K562 (cell line): Measurements from ENCODE around the gene GDAP2. TPM values are rescaled to one million over a fixed set of nuclear protein-coding genes. Genes with fewer than 3 reads are reported as not detected.

ENCODE experiments used
- CREB3L1 ChIP-seq: fragments of 450-650 bp; IDR thresholded peaks from 2 replicates; pipeline ENCODE4 v1.6.1; 2014; ENCODE audit warnings: low read depth, mild to moderate bottlenecking, moderate library complexity, borderline replicate concordance
- DIDO1 ChIP-seq: fragments of 450-650 bp; IDR thresholded peaks from 2 replicates; pipeline ENCODE4 v1.6.1; 2016; ENCODE audit warnings: low read depth, missing biosample characterization, missing genetic modification characterization
- ETS1 ChIP-seq: conservative IDR thresholded peaks from 2 replicates; pipeline ENCODE4 v1.6.1; 2011; ENCODE audit warnings: low read depth, mild to moderate bottlenecking, low read length; ENCODE audit not compliant: control insufficient read depth
- IRF1 ChIP-seq: sonication (generic); formaldehyde crosslinking; IDR thresholded peaks from 2 replicates; pipeline ENCODE4 v1.8.0; 2022; ENCODE audit warnings: missing genetic modification reagents, mild to moderate bottlenecking, borderline replicate concordance
- KDM2B ChIP-seq: fragments of 250-450 bp; sonication (Bioruptor Pico); IDR thresholded peaks from 2 replicates; pipeline ENCODE4 v1.8.0; 2021; ENCODE audit warnings: mild to moderate bottlenecking, moderate library complexity
- LCOR ChIP-seq: sonication (generic); formaldehyde crosslinking; IDR thresholded peaks from 2 replicates; pipeline ENCODE4 v1.8.0; 2022; ENCODE audit warnings: mild to moderate bottlenecking, missing genetic modification reagents
- MEF2D ChIP-seq: conservative IDR thresholded peaks from 2 replicates; pipeline ENCODE4 v1.6.1; 2016; ENCODE audit warnings: low read depth, missing genetic modification characterization, missing compliant biosample characterization
- PTRF ChIP-seq: fragments of 450-650 bp; IDR thresholded peaks from 2 replicates; pipeline ENCODE4 v1.6.1; 2016; ENCODE audit warnings: mild to moderate bottlenecking, missing genetic modification characterization, missing compliant biosample characterization
- RBM17 ChIP-seq: fragments of 200-400 bp; formaldehyde crosslinking; IDR thresholded peaks from 2 replicates; pipeline ENCODE4 v1.6.1; 2017; ENCODE audit warnings: low read depth, mild to moderate bottlenecking, low read length, borderline replicate concordance
- SIN3A ChIP-seq, 2 experiments: fragments of 150-350 bp in 1 of 2; IDR thresholded peaks; 2 replicates each; pipeline ENCODE4 v1.6.1; 2011 to 2016; ENCODE audit warnings: borderline replicate concordance in 2 of 2, low read depth in 2 of 2, low read length in 2 of 2, mild to moderate bottlenecking in 2 of 2, moderate library complexity in 2 of 2; ENCODE audit not compliant: control insufficient read depth in 1 of 2
- TSHZ1 ChIP-seq: fragments of 250-450 bp; sonication (Bioruptor Pico); IDR thresholded peaks from 2 replicates; pipeline ENCODE4 v1.4.0; 2020; ENCODE audit warnings: mild to moderate bottlenecking, moderate library complexity
- ZBTB8A ChIP-seq: fragments of 450-650 bp; IDR thresholded peaks from 2 replicates; pipeline ENCODE4 v1.6.1; 2018; ENCODE audit warnings: mild to moderate bottlenecking, moderate library complexity; ENCODE audit not compliant: partially characterized antibody
- ZMIZ1 ChIP-seq, 2 experiments: fragments of 150-350 bp in 1 of 2; IDR thresholded peaks; 2 replicates each; pipeline ENCODE4 v1.6.1; 2012 to 2016; ENCODE audit warnings: low read depth in 2 of 2, low read length in 2 of 2, mild to moderate bottlenecking in 1 of 2, moderate library complexity in 1 of 2
- ZNF134 ChIP-seq: fragments of 250-450 bp; sonication (Bioruptor Pico); conservative IDR thresholded peaks from 2 replicates; pipeline ENCODE4 v1.4.0; 2020
- ZNF274 ChIP-seq: IDR thresholded peaks from 2 replicates; pipeline ENCODE4 v1.6.1; 2011; ENCODE audit warnings: low read depth, mild to moderate bottlenecking, low read length, moderate library complexity, borderline replicate concordance
- polyA plus RNA-seq, 8 experiments: library from polyadenylated mRNA; depleted of rRNA in 4 of 8; stranded (reverse) in 5 of 8; unstranded in 3 of 8; fragments of >200 nt; fragmentation: Nextera tagmentation in 2 of 8; fragmentation: Illumina TruSeq in 1 of 8; extraction: Ambion mirVana in 2 of 8; extraction: Trizol in 1 of 8; gene quantifications; 2 replicates each; pipeline versions ENCODE4 v1.2.1 to v1.2.3, GENCODE V29; 2011 to 2014; ENCODE audit warnings: inconsistent platforms in 1 of 8, missing spikeins in 1 of 8
- total RNA-seq, 7 experiments: library from RNA; depleted of rRNA in 6 of 7; stranded (reverse); fragments of >200 nt in 6 of 7; fragmentation: Illumina TruSeq in 2 of 7; extraction: Trizol in 2 of 7; gene quantifications; 2 replicates each; pipeline versions ENCODE4 v1.2.1 to v1.2.3, GENCODE V29; 2011 to 2021; ENCODE audit warnings: low replicate concordance in 1 of 7

Gene GDAP2
- total and polyA plus RNA-seq, 9 of the 15 experiments (the other 6 are each of a cell fraction or from before 2014, with no cell fraction given), result 4.1 to 23.1 (median 13.2) TPM

- TF ChIP-seq ZMIZ1 (IDR thresholded peaks at IDR 0.05; ENCODE audit: low read depth in 2 of 2, low read length in 2 of 2) (no peak), RBM17 (no peak), ETS1 (peak; percentile 92), MEF2D (tag) (no peak), TSHZ1 (CRISPR knock-in tag) (no peak), SIN3A (IDR thresholded peaks at IDR 0.05; ENCODE audit: borderline replicate concordance in 2 of 2, control insufficient read depth in 1 of 2, low read depth in 2 of 2, low read length in 2 of 2) (peak; percentile 92 to 96; a peak in 3 of 4 replicates), PTRF (tag) (no peak), ZNF274 (no peak), ZBTB8A (no peak), IRF1 (CRISPR knock-in tag) (no peak), CREB3L1 (peak; percentile 65; the same call in 1 of the 2 replicates), ZNF134 (CRISPR knock-in tag) (no peak), LCOR (CRISPR knock-in tag) (peak; percentile 78), DIDO1 (tag) (0 out of 2 replicates have a peak, but pooled peaks have one; percentile 21), KDM2B (CRISPR knock-in tag) (no peak)
Observed at GRCh38 chr1:117929343-117930172, at the start of gene GDAP2, which contains the start of gene WDR3 (continued).
